Measurements from ENCODE around the gene EFCAB11. TPM values are rescaled to one million over a fixed set of nuclear protein-coding genes. Genes with fewer than 3 reads are reported as not detected.
"Not testable (repeated sequence)": the region's sequence is repeated elsewhere in the genome, so short reads cannot be mapped to it uniquely, and the experiment has no call there.

Gene EFCAB11
- total RNA-seq, 3 donors from 2014 or later, result 6.0 to 10.2 (median 6.3) TPM

DNA sequence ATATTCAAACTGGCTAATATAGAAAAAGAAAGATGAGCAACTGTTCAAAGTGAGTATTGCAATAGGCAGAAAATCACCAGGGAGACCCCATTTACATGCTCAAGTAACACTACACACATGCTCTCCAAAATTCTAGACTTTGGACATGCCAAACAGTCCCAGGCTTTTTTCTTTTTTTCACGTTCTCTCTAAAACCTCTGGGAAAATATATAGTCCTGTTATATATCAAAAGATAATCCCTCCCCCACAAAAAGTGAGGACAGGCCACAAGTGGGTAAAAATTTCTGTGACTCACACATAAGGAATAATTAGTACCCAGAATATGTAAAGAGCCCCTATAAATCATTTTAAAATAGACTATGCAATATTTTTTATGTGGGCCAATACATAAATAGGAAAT lies 55.2 kb downstream of the EFCAB11 start:
- no peaks in the 10 kb centered on the region for H3K4me1 ChIP-seq (ENCODE audit: low read depth)
- ATAC-seq, result no peak
- no peaks in the 10 kb centered on the region for H3K36me3 ChIP-seq (ENCODE audit: low read depth)
- no peak overlapping the region for H3K4me3 ChIP-seq
- DNase-seq, result no peak
- TF ChIP-seq, protein P1, sequence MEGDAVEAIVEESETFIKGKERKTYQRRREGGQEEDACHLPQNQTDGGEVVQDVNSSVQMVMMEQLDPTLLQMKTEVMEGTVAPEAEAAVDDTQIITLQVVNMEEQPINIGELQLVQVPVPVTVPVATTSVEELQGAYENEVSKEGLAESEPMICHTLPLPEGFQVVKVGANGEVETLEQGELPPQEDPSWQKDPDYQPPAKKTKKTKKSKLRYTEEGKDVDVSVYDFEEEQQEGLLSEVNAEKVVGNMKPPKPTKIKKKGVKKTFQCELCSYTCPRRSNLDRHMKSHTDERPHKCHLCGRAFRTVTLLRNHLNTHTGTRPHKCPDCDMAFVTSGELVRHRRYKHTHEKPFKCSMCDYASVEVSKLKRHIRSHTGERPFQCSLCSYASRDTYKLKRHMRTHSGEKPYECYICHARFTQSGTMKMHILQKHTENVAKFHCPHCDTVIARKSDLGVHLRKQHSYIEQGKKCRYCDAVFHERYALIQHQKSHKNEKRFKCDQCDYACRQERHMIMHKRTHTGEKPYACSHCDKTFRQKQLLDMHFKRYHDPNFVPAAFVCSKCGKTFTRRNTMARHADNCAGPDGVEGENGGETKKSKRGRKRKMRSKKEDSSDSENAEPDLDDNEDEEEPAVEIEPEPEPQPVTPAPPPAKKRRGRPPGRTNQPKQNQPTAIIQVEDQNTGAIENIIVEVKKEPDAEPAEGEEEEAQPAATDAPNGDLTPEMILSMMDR (IDR thresholded peaks at IDR 0.05), result no peak
- intact Hi-C loops (cut with DNase I, micrococcal nuclease), result no loop called here
- no peaks in the 10 kb centered on the region for H3K9me3 ChIP-seq

DNA sequence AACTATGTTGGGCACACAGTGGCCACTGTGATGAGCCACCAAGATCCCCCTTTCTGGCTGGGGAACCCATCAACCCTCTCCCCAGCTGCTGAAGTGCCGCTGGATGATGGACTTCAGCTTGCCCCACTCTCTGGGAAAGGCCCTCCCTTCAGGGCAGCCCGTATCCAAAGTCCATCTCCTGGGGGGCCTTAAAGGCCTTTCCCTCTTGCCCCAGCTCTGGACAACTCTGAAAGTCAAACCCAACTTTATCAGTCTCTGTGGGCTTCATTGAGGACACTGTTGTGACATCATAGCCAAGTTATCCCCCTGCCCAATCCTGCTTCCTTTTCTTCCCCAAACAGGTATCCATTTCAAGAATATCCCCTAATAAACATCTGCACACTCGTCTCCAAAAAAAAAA lies 61.1 kb downstream of the EFCAB11 start:
- H3K4me1 ChIP-seq (ENCODE audit: low read depth); H3K9me3 ChIP-seq; ATAC-seq; intact Hi-C loops (cut with DNase I, micrococcal nuclease); DNase-seq; H3K4me3 ChIP-seq; H3K36me3 ChIP-seq (ENCODE audit: low read depth): not testable (repeated sequence)

DNA sequence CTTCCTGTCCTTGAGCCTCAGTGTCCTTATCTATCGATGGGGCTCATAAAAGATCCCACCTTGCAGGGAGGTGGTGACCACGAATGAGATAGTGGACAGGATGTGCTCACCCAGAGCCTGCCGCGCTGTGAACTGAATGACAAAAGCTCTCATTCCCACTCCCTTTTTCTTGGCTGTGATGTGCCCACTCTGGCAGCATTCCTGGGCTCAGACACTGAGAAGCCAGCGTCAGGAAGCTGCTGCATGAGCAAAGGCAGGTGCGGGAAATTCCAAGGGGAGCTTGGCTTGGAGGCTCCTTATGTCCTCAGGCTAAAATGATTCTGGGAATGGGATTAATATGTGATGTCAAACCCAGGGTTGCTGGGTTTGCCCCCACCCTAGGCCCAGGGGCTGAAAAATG lies 61.6 kb downstream of the EFCAB11 start:
- Histone ChIP-seq H3K9me3 (no peaks in the 10 kb centered on the region), H3K4me1 (ENCODE audit: low read depth) (no peaks in the 10 kb centered on the region), H3K4me3 (no peak overlapping the region), H3K36me3 (ENCODE audit: low read depth) (no peaks in the 10 kb centered on the region)
- DNase-seq (no peak), ATAC-seq (no peak)
- TF ChIP-seq, protein P1 (IDR thresholded peaks at IDR 0.05), result no peak
- intact Hi-C loops (cut with DNase I, micrococcal nuclease), result no loop called here

DNA sequence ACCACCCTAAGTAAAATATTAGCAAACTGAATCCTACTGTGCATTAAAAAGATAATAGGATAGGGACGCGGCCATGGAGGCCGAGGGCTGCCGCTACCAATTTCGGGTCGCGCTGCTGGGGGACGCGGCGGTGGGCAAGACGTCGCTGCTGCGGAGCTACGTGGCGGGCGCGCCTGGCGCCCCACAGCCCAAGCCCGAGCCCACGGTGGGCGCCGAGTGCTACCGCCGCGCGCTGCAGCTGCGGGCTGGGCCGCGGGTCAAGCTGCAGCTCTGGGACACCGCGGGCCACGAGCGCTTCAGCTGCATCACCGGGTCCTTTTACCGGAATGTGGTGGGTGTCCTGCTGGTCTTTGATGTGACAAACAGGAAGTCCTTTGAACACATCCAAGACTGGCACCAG lies 62.8 kb downstream of the EFCAB11 start:
- intact Hi-C loops (cut with DNase I, micrococcal nuclease); DNase-seq; H3K4me3 ChIP-seq; H3K9me3 ChIP-seq; H3K4me1 ChIP-seq (ENCODE audit: low read depth); ATAC-seq; H3K36me3 ChIP-seq (ENCODE audit: low read depth): not testable (repeated sequence)

DNA sequence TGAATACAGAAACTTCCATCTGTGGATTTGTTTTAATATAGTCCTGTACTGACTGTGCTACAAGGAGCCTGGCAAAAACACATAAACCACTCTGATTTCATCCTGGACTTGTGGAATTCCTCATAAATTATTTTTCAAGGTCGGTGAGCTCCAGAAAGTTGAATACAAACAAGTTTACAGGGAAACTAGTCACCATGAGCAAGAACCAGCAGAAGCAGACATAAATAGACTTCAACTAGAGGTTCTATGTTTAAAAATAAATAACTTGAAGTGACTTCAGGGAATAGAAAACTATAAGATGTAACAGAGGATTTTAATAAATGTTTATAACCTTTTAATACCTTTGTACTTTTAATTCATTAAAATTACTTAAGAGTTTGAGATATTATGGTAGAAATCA lies 63.5 kb downstream of the EFCAB11 start:
- no peak for DNase-seq
- no peaks in the 10 kb centered on the region for H3K9me3 ChIP-seq
- no peak overlapping the region for H3K4me3 ChIP-seq
- no peaks in the 10 kb centered on the region for H3K4me1 ChIP-seq (ENCODE audit: low read depth)
- ATAC-seq, result no peak
- TF ChIP-seq, protein P1 (IDR thresholded peaks at IDR 0.05), result no peak
- H3K36me3 ChIP-seq (ENCODE audit: low read depth), result no peaks in the 10 kb centered on the region
- intact Hi-C loops (cut with DNase I, micrococcal nuclease), result no loop called here

DNA sequence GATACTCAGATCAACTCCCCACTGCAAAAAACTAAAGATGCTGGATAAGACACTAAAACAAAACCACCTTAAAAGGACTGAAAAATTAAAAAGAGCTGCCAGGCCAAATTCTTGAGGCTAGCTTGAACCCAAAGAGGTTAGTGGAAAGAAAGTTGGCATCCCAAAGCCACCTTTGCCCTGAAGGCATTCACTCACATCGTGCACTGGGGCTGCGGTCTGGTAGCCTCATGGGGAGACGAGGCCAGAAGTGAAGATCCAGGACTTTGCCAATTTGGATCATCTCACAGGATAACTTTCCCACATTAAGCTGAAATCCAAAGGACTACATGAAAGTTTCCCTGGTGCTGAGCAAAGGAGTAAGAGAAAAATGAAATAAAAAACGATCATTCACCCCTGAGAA lies 63.9 kb downstream of the EFCAB11 start:
- TF ChIP-seq, protein P1 (IDR thresholded peaks at IDR 0.05), result no peak
- no peak overlapping the region for H3K4me3 ChIP-seq
- H3K9me3 ChIP-seq, result no peaks in the 10 kb centered on the region
- intact Hi-C loops (cut with DNase I, micrococcal nuclease), result no loop called here
- H3K36me3 ChIP-seq (ENCODE audit: low read depth), result no peaks in the 10 kb centered on the region
- H3K4me1 ChIP-seq (ENCODE audit: low read depth), result no peaks in the 10 kb centered on the region
- DNase-seq (no peak), ATAC-seq (no peak)

DNA sequence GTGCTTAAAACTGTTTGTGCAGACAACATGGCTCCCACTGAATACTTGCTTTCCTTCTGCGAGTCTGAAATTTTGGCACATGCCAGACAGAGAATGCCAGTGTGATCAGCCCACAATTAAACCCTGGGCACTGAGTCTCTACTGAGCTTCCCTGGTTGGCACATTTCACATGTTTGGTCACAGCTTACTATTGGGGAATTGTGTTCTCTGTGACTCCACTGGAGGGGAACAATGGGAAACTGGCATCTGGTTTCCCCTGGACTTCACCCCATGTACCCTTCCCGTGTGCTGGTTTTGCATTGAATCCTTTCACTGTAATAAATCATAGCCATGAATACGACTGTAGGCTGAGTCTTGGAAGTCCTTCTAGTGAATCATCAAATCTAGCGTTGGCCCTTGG lies 64.9 kb downstream of the EFCAB11 start:
- Histone ChIP-seq H3K36me3 (ENCODE audit: low read depth) (no peaks in the 10 kb centered on the region), H3K4me3 (no peak overlapping the region), H3K9me3 (no peaks in the 10 kb centered on the region), H3K4me1 (ENCODE audit: low read depth) (no peaks in the 10 kb centered on the region)
- DNase-seq (no peak), ATAC-seq (no peak)
- TF ChIP-seq, protein P1 (IDR thresholded peaks at IDR 0.05), result no peak
- intact Hi-C loops (cut with DNase I, micrococcal nuclease), result no loop called here
